ENCODE data around the gene CIP2A.
"Not testable (repeated sequence)": the region's sequence is repeated elsewhere in the genome, so short reads cannot be mapped to it uniquely, and the experiment has no call there.

The CIP2A gene

DNA sequence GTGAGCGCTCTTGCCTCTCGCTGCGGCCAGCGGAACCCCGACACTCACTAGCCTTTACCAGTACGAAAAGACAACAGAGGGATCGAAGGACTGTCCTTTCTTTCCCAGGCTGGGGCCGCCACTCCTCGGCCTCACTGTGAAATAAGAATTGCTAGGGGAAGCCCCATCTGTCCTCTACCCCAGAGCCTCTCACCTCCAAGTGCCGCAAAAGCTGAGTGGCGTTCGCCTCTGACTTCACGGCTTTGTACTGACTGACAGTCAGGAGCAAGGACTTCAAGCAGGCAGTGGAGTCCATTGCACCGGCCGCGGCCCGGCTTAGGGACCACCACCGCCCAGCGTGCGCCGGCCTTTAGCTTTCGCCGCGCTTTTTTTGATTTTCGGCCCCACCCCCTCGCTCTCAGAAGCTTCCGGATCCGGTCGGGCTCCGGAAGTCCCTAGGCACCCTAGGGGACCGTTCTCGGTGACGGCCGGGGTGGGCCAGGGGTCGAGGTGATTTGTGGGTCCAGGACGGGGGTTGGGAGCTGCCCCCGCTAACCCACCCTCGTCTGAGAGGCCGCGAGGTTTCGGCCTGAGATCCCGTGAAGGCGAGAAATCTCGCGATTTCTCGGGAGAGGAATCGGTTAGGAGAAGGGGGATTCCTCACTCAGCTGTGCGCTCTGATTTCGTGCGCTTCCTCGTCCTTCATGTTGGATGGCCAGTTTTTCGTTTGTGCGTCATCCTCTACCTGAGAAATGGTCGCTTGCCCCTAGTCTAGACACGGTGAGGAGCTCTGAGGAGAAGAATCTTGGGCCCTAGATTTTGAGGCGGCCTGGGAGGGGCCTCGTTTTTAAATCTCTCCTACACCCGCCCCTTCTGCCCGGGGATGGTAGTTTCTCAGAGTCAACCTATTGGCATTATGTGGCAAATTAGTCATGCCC, at the start of gene CIP2A, which contains the start of gene DZIP3:
Gene CIP2A, minus strand, starts transcription at position 358 of the 917 bp plus-strand sequence. Its CDS starts 63 bp downstream, at position 295.
Gene DZIP3, plus strand, starts transcription at position 642 of the 917 bp plus-strand sequence. CDS start 15,685 bp downstream, outside the sequence.
- DNase-seq, result peak; percentile 97

DNA sequence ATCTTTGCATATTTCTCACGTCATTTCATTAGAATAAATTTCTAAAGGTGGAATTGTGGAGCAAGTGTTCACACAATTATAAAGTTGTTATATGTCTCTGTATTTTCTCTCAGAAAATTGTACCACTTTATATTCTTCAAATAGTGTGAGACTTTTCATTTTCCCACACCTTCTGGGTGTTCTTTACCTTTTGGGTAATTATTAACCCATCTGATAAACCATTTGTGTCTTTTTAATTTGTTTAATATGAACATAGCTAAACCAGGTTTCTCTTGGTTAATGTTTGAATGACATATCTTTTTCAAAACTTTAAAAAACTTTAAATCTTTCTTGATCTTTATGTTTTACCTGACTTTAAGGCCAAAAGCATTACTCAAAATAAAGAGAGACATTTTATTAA, 40.7 kb upstream of the CIP2A start:
- no peak for DNase-seq

DNA sequence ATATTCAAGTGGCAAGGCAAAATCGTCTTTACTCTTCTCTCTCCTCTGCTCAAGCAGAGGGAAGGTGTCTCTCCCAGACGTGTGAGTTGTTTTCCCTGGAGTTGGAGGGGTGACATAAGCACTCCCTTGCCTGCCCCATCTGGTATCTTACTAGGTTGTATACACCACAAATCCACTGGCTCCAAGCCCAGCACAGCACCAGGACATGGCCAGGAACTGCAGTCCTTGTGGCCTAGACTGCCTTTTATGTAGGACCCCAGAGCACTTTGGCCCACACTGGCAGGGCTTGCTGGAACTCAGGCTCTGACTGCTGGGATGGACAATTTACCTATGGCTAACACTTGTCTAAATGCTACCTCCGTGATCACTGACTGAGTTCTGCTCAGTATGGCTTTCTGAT, 34.3 kb upstream of the CIP2A start:
- DNase-seq, result no peak

DNA sequence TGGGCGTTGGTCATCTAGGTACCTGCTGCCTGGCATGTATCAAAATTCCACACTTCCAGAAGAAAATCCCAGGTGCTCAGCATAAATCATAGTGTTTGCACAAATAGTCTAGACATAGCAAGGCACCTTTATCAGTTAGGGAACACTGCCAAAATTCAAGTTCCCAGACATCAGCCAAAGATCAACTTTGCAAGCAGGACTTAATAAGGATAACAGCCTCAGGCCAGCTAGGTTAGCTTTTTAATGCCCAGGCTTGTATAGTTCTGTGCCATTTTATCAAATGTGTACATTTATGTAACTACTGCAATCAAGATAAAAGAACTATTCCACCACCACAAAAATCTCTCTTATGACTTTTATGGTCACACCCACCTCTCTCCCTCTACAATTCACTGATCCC, 31.0 kb upstream of the CIP2A start:
- DNase-seq, result no peak

DNA sequence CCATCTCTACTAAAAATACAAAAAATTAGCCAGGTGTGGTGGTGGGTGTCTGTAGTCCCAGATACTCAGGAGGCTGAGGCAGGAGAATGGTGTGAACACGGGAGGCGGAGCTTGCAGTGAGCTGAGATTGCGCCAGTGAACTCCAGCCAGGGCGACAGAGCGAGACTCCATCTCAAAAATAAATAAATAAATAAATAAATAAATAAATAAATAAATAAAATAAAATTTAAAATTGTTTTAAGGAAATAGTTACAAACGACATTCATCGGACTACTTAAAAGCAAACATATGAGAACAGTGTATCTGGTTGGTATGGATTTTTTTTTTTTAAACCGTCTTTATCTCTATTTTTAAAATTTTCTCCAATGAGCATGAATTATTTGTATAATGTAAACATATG, 26.9 kb upstream of the CIP2A start:
- not testable (repeated sequence) for DNase-seq

DNA sequence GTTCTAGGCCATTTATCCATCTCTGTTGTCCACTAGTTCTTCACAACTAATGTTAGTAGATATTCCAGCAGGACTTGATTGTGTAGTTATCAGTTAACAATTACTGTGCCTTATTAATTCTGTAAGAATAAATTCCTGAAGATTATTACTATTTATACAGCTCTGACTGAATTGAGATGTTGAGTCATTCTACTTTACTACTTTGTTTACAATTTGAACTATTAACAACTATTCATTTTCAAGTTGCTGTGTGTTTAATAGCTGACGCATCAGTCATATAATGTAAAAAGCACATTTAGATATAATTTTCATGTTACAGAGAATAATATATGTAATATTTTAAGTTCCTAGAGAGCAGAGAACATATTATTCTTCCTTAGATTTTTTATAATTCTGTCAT, 21.4 kb upstream of the CIP2A start:
- no peak for DNase-seq

DNA sequence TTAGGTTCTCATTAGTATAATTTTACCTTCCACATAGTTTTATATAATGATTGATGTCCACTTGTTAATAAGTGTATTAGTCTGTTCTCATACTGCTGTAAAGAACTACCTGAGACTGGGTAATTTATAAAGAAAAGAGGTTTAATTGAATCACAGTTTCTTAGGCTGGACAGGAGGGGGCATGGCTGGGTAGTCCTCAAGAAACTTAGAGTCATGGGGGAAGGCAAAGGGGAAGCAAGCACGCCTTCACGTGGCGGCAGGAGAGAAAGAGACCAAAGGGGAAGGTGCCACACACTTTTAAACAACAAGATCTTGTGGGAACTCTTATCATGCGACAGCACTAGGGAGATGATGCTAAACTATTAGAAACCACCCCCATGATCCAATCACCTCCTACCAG, 19.5 kb upstream of the CIP2A start:
- no peak for DNase-seq

DNA sequence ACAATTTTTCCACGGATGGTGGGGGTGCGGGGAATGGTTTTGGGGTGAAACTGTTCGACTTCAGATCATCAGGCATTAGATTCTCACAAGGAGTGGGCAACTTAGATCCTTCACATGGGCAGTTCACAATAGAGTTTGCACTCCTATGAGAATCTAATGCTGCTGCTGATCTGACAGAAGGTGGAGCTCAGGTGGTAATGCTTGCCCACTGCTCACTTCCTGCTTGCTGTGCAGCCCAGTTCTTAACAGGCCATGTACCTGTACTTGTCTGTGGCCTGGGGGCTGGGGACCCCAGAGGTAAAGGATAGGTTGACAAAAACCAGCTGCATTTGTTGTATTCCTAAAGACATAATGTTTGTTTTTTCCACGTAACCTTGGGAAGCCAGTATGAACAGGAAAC, 16.3 kb upstream of the CIP2A start:
- DNase-seq, result no peak

DNA sequence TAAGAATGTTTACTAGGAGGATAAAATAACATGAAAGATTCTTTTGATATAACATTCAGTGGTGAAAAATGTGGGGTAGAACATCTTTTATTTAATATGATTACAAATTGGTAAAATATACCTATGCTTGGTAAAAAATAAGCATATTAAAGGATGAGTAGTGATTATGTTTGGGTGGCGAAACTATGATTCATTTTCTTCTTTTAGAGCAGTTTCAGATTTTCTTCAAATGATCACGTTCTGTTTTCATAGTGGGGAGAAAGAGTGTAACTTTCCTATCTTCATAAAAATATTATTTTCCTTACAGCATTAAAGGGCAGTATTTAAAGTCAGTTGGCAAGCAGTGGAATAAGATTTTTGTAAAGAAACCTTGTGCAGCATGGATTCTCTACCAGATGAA, 15.8 kb upstream of the CIP2A start:
- DNase-seq, result no peak

DNA sequence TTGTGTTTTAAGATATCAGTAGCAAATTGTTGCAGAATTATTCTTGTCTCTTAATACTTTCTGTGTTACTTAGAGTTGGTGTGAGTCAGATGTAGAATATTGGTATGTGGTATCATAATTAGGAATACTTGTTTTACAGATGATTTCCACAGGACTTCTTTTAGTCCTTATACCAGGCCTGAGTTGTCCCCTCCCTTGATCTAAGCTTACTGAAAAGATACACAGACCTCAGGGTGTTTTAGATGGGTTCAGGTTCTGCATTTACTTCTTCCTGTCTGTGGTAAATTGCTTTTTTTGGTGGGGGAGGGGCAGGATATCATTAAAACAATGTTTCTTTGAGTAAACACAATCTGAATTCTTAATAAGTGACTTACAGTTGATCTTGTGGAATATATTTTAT, 14.5 kb upstream of the CIP2A start:
- no peak for DNase-seq

DNA sequence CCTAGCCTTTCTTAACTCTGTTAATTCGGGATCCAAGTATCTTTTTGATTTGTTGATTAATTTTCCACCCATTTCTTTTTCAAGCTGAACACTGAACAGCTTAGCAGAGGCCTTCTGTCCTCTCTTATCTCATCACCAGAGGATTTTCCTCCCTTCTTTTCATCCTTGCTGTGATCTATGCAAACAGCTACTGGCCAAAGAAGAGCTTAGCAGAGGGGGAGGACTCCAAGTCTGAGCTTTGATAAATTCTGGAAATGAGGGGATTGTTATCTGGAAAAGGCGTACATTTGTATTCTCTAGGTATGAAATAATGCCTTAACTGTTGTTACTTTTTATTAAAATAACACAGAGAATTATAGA, 13.7 kb upstream of the CIP2A start:
- no peak for DNase-seq

DNA sequence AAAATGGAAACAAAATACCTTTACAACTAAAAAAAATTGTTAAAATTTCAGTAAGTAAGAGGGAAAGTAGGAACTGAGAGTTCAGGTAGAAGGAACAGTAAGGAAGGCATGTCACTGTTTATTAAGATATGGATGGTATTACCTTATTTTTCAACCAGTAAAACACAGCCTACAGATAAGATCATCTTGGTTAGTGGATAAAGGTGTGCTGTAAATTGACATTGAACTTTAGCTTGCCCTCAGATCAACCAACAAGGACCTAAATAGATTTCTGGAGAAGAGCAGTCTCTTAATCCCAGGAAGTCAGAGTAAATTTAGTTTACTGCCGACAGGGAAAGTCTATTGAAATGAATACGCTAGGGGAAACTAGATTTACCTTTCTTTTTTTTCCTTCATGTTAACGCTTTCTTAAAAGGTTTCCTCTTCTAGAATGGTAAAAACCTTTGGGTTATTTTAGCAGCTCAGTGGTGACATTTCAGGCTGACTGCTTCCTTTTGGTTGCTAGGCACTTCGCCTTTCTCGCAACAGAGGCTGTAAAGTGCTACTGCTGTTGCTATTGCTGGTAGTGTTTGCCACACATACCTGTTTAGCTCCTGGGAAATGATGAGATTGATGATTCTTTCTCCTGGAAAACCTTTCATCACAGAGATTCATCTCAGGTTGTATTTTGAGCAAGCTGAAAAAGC, 13.2 kb upstream of the CIP2A start:
- no peak for DNase-seq

DNA sequence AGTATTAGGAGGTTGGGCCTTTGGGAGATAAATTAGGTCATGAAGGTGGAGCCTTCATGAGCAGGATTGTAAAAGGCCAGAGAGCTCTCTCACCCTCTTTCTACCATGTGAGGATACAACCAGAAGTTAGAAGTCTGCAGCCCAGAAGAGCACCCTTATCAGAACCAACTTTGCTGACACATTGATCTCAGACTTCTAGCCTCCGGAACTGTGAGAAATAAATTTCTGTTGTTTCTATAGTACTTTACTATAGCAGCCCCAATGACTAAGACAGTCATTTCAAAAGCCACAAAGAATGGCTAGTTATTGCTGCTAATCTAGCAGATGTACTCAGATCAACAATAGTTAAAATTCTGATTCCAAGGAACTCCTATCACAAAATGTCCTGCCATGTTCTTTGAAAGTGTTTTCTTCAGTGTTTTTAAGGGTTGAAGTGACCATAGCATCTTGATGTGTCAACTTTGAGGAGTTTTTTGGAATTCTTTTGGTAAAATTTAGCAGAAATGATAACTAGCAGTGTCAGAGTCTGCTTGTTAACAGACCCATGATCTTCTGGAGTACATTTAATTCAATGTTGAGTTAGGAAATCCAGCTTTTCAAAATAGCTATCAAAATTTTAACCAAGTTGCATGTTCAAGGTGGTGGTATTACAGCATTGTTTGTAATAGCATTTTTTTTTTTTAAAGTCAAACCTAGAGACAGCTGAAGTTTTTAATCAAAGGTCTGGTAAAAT, 10.6 kb upstream of the CIP2A start:
- no peak for DNase-seq

DNA sequence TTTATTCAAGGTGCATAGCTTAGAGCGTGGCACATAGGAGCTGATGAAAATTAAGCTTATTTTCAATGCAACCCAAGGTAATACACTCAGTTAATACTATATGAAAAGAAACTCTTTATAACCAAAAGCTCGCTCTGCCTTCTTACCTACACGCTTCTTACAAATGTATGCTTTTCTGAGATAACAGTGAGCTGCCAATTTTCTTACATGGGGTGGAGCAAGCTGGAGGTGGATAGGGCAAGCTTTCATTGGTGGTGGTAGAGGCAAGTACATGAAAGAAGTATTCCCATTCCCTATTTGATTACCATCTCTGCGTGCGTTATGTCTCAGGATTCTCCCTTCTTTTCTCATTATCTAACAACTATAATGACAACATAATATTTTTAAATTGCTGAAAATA, 9.1 kb upstream of the CIP2A start:
- no peak for DNase-seq

DNA sequence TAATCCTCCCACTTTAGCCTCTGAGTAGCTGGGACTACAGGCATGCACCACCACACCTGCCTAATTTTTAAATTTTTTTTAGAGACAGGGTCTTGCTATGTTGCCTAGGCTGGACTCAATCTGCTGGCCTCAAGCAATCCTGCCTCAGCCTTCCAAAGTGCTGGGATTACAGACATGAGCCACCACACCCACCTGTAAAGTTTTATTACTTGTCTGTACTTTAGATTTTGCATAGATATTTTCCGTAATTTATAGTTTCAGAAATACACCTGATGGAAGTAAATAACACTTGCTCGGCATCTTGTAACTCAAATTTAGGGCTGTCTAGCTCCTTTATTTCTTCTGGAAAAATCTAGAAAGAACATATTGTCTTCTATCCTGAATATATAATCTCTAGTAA, 6.1 kb upstream of the CIP2A start:
- DNase-seq, result no peak

DNA sequence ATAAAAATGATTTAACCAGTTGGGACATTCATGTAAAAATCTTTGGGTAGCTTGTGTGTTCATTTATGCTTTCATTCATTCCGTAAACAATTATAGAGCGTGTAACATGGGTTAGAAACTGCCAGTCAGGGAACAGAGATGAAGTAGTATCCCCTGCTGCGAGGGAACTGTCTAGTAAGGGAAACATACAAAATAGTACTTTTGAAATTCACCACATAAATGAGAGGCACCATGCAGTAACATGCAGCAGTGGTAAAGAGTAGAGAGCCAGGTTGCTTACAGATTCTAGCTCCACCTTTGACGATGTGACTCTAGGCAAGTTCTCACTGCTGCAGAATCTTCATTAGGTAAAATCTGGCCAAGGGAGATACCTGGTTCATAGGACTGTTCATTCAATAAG, 1.2 kb upstream of the CIP2A start:
- no peak for DNase-seq

DNA sequence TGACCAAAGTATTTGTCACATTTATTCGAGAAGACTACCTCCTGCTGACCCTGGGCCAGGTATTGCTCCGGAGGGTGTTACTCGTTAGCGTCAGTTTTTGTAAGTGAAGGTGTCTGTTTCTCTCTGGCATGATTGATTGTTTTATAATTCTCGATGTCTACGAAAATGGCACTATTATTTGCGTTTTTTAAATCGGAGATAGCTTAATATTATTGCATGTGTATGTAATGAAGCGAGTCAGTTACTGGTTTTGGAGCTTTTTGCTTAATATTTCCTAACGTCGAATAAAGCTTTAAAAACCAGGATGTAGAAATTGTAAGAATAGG, 723 bp upstream of the CIP2A start:
- DNase-seq, result no peak

DNA sequence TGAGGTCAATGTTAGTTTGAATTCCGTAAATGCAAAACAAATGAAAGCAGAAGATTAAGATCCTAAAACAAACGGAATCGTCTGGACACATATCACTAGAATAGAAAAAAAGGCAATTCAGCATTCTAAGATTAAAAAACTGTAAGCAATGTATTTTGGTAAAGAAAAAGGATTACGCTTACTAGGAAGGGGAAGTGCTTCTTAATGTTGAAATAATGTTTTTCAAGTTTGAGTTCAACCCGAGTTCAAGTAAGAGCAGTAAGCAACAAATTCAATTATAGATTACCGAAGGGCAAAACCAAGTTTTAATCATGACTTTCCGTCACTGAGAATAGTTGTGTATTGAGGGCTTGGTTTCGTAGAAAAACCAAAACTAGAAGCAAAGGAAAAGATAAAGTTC, 637 bp downstream of the CIP2A start:
- no peak for DNase-seq

DNA sequence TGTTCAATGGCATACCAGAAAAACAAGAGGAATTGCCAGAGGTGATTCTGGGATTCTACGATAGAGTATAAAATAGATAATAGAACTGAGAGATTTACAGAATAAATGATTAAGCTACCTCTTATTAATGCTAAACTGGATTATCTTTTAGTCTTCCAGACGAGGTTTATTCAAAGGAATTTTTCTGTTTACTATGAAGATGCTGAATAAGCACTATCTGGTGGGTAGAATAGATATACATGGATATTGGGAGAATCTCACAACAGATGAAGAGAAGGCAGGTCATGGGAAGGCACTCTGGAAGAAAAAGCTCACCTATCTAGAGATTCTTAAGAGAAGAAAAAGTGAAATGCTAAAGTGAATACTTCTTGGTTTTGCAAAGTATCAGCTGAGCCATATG, 11.2 kb downstream of the CIP2A start:
- no peak for DNase-seq

DNA sequence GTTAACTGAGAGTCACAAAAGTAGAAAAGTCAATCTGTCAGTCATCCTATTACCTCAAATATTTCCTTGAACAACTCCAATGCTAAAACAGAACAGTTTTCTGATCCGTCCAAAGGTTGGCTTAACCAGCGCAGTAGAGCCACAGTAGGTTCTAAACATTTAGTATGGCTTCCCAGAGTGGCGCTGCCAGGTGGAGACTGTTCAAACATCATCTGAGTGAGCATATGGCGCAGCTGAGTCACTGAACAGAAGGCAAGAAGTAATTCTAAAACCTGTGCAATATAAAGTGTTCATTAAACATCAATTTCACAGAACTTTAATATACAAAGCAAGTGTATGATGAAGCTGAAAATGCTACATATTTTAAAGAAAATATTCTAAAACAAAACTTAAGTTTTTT, 19.9 kb downstream of the CIP2A start:
- no peak for DNase-seq

DNA sequence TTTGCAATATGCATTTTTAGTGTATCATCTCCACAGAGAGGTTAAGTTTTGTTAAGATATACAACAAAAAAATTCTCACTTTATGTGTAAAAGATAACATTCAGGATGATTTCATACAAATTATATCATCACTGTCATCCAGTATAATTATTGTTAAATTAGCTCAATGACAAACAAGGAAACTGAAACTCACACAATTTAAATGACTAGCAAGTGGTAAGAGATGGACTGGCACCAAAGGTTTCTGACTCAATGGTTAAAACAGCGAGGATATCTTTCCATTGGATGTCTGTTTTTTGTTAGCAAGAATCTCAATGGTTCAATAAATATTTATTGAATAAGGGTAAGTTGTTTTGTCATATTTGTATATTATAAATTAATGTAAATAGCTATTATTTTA, 22.6 kb downstream of the CIP2A start:
- no peak for DNase-seq

DNA sequence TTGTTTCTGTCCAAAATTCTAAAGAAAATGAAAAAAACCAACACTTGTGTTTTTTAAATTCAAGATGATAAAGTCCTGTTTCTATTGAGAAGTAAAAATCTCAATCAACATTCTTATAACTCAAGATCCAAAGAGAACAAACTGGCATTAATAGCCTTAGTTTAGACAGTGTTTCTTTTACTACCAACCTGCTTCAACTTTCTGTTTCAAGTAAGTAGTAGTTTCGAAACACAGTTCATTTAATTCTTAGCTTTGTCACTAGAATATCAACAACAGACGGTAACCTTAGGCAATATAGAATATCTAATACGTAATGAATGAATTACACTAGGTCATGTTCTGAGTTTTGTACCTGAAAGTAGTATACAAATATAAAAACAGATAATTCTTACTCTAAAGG, 23.7 kb downstream of the CIP2A start:
- no peak for DNase-seq

DNA sequence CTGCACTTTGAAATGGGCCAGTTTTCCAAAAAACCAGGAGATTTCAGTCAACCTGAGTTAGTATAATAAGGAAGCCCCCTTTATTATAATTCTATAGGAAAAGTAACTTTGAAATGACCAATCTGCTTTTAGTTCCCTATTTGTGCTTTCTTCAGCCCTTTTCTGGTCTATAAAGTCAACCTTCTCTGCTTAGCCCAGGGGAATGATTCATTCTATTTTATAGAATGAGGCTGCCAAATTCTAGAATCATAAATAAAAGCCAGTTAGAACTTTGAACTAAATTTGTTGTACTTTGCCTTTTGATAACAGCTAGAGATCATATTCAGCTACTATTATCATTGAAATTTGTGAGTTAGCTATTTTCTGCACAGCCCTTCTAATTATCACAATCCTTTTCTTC, 24.7 kb downstream of the CIP2A start:
- DNase-seq, result no peak

DNA sequence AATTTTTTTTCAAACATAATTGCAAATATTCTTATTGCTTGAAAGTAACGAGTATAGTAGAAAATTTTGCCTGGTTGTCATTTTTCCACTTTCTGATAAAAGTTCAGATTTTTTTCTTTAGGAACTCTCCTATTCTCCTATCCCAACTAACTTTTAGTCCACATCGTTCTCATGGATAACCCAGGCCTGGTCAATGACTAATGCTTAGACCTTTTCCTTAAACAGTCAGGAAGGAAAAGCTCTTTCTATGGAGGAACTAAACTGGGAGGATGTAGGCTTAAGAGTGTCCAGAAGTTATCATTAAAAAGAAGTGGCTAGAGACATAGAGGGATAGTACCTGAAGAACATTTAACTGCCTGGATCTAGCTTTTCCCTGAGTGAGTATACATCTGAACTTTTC, 26.7 kb downstream of the CIP2A start:
- no peak for DNase-seq

Measured in right hindlimb (tissue), 1 donor.